ENCODE data around the gene UBE2E1.

Gene UBE2E1

DNA sequence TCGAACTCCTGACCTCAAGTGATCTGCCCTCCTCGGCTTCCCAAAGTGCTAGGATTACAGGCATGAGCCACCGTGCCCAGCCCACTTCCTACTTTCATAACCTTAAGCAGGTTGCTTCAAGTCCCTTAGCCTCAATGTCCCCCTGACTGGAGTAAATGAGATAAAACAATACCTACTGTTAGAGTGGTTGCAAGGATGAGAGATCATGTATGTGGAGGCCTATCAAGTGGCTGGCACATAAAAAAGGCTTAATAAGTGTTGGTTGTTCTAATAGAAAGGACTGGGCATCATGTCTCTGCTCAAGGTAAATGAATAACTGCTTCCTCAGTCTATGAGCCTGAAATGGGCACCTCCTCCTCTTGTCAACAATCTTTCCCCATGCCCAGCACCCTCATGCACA lies 25.9 kb upstream of the UBE2E1 start:
- Mint-ChIP-seq H3K4me1 (ENCODE audit: low read depth) (no peaks in the 10 kb centered on the region), H3K27ac (no peak overlapping the region), H3K27me3 (peaks cover 3% of the 10 kb centered on the region), H3K4me3 (no peak overlapping the region), H3K9me3 (no peaks in the 10 kb centered on the region), H3K36me3 (ENCODE audit: low read depth) (no peaks in the 10 kb centered on the region)
- intact Hi-C loops (cut with micrococcal nuclease) = no loop called here

DNA sequence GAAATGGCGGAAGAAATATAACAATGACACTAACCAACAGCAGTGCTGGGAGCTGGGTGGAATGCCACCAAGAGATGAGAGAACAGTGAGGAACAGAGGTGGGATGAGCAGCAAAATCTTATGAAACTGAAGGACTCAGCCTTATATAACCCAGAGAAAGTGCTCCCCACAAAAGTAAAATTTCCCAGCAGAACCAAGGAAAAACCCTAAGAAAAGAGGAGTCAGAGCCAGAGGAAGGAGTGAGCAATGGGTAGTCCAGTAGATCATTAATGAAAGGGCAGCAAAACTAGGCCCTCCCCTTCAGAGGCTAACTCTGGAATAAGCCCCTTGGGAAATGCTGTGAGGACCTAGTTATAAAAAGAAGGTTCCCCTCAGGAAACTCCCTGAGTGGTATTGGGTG lies 24.7 kb upstream of the UBE2E1 start:
- Mint-ChIP-seq H3K4me1 (ENCODE audit: low read depth) (no peaks in the 10 kb centered on the region), H3K9me3 (no peaks in the 10 kb centered on the region)

DNA sequence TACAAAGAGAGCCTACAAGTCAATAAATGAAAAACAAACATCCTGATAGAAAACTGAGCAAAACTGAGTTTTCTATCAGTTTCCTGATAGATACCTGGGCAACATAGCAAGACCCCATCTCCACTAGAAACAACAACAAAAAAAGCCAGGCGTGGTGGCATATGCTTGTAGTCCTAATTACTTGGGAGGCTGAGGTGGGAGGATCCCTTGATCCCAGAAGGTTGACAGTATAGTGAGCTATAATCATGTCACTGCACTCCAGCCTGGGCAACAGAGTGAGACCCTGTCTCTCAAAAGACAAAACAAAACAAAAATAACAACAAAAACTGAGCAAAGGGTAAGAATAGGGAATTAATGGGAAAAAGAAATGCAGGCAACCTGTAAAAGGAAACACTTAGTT lies 23.9 kb upstream of the UBE2E1 start:
- no peaks in the 10 kb centered on the region for H3K36me3 Mint-ChIP-seq (ENCODE audit: low read depth)
- H3K9me3 Mint-ChIP-seq = no peaks in the 10 kb centered on the region
- no peak overlapping the region for H3K27ac Mint-ChIP-seq
- no peaks in the 10 kb centered on the region for H3K4me1 Mint-ChIP-seq (ENCODE audit: low read depth)
- H3K4me3 Mint-ChIP-seq = no peak overlapping the region
- peaks cover 6% of the 10 kb centered on the region for H3K27me3 Mint-ChIP-seq
- intact Hi-C loops (cut with micrococcal nuclease) = no loop called here

More for the DNA sequence above, 24.7 kb upstream of the UBE2E1 start:
- Mint-ChIP-seq H3K27ac (no peak overlapping the region), H3K4me3 (no peak overlapping the region), H3K36me3 (ENCODE audit: low read depth) (no peaks in the 10 kb centered on the region), H3K27me3 (peaks cover 3% of the 10 kb centered on the region)
- intact Hi-C loops (cut with micrococcal nuclease) = no loop called here

DNA sequence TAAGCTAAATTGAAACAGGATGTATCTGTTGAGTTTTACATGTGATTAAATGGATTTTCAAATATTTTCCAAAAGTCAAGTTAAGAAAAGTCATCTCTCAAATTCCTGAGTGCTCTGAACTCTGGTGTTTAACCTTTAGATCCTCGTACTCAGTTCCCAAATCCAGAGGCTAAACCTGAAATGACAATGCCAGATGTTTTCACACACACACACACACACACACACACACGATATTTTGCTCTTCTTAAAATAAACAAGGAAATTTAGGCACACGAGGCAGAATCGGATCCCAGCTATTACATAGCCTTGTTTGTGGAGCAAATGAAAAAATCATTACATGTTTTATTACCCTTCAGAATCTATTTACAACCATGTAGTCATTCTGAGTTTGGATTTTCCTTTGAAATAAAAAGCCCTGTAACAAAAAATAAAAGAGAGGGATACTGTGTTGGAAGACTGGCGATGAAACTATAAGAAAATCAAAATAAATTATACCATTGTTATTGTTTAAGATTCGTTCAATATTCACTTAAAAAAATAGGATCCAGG lies 20.6 kb upstream of the UBE2E1 start:
- no peaks in the 10 kb centered on the region for H3K36me3 Mint-ChIP-seq (ENCODE audit: low read depth)
- intact Hi-C loops (cut with micrococcal nuclease) = no loop called here
- H3K4me1 Mint-ChIP-seq (ENCODE audit: low read depth) = no peaks in the 10 kb centered on the region
- H3K9me3 Mint-ChIP-seq = no peaks in the 10 kb centered on the region
- peaks cover 10% of the 10 kb centered on the region for H3K27me3 Mint-ChIP-seq
- no peak overlapping the region for H3K27ac Mint-ChIP-seq
- no peak overlapping the region for H3K4me3 Mint-ChIP-seq

DNA sequence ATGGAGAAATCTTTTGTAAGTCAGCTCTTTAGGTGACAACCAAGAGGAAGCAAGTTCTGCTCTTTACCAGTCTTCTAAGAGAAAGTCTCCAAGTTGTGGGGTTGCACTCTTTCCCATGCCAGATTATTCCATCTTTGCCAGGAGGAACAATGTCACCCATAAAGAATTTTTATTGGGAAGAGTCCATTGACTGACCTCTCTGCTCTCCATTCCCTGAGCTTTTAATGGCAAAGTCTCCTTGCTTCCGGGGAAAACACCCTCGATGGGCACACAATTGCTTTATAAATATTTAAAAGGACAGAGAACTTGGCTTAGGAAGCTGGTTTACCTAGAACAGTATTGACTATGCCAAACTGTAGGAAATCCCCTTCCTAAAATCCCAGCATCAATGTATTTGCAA lies 19.9 kb upstream of the UBE2E1 start:
- intact Hi-C loops (cut with micrococcal nuclease) = no loop called here
- Mint-ChIP-seq H3K27ac (no peak overlapping the region), H3K27me3 (peaks cover 10% of the 10 kb centered on the region), H3K4me1 (ENCODE audit: low read depth) (no peaks in the 10 kb centered on the region), H3K36me3 (ENCODE audit: low read depth) (no peaks in the 10 kb centered on the region), H3K4me3 (no peak overlapping the region), H3K9me3 (no peaks in the 10 kb centered on the region)

DNA sequence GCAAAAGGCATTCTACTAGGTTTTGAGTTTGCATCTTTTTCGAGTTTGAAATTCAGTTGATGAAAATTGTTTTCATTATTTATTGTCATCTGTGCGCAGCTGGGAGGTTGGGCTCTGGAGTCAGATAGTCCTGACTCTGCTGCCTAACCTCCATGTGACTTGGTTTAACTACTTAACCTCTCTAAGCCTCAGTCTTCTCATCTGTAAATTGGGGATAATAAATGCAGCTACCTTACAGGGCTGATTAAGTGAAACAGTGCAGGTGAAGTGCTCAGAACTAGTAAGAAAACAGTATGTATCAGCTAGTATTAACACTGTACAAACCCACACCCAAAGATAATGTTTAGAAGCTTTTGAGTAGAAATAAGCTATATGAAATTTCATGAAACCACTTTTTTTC lies 14.1 kb upstream of the UBE2E1 start:
- Mint-ChIP-seq H3K4me1 (ENCODE audit: low read depth) (no peaks in the 10 kb centered on the region), H3K27ac (no peak overlapping the region), H3K4me3 (no peak overlapping the region), H3K9me3 (no peaks in the 10 kb centered on the region), H3K36me3 (ENCODE audit: low read depth) (no peaks in the 10 kb centered on the region), H3K27me3 (peaks cover 13% of the 10 kb centered on the region)
- intact Hi-C loops (cut with micrococcal nuclease) = no loop called here

DNA sequence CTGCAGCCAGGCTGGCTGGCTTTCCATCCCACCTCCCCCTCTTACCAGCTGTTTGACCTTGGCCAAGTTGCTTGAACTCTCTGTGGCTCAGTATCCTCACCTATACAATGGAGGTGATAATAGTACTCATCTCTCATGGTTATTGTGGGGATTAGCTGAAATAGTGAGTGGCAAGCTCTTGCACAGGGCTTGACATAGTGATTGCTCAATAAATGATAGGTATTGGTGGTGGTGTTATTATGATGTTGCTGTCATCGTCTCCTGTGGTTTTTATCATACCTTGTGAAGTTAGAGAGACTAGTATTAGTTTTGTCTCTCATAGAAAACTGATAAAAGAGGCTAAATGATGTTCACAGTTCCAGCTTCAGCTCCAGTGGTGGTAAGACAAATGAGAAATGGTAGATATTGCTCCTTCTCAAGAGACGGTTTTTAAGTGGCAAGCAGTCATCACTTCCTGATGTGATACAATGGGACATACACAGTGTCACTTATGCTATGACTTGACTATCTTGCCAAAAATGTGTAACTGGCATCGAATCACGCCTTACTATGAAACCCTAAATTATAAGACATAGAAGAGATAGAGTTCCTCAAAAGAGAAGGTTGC lies 12.1 kb upstream of the UBE2E1 start:
- intact Hi-C loops (cut with micrococcal nuclease) = no loop called here
- no peak overlapping the region for H3K4me3 Mint-ChIP-seq
- peaks cover 15% of the 10 kb centered on the region for H3K4me1 Mint-ChIP-seq (ENCODE audit: low read depth)
- no peak overlapping the region for H3K27ac Mint-ChIP-seq
- H3K27me3 Mint-ChIP-seq = peaks cover 15% of the 10 kb centered on the region
- no peaks in the 10 kb centered on the region for H3K36me3 Mint-ChIP-seq (ENCODE audit: low read depth)
- no peaks in the 10 kb centered on the region for H3K9me3 Mint-ChIP-seq

DNA sequence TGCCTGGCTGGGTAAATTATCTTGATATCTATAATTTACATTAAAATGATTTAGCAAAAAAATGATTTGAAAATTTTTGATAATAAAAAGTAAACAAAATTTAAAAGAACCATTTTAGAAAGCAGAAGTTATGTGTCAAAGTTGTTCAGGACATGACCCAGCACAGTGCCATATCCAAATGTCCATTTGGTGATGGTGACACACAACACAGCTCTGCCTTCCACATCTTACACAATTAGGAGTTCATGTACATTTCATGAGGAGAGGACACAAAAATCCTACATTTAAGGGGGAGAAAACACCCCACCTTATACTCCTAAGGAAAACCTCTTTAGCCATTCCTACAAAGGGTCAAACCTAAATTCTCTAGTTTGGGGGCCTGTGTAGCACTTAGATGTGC lies 10.7 kb upstream of the UBE2E1 start:
- peaks cover 15% of the 10 kb centered on the region for H3K27me3 Mint-ChIP-seq
- intact Hi-C loops (cut with micrococcal nuclease) = no loop called here
- H3K36me3 Mint-ChIP-seq (ENCODE audit: low read depth) = no peaks in the 10 kb centered on the region
- peaks cover 15% of the 10 kb centered on the region for H3K4me1 Mint-ChIP-seq (ENCODE audit: low read depth)
- no peak overlapping the region for H3K27ac Mint-ChIP-seq
- no peak overlapping the region for H3K4me3 Mint-ChIP-seq
- no peaks in the 10 kb centered on the region for H3K9me3 Mint-ChIP-seq

DNA sequence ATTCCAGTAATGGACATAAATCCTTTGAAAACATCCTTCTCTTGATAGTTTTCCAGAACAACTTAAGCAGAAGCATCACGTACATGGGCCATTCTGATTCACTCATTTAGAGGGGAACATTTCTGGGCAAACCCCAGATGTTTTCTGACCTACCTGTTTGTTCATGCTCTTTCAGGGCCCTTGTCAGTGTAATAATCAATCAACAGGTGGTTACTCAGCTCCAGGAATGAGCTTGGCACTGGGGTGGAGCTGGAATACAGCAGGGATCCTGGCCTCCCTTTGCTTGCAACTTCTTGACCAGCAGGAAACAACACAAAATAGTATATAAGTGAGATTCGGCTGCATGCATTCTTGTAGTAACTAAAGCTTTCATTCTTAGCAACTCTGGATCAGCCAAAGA lies 9.2 kb upstream of the UBE2E1 start:
- Mint-ChIP-seq H3K4me1 (ENCODE audit: low read depth) (peaks cover 15% of the 10 kb centered on the region), H3K27ac (no peak overlapping the region), H3K9me3 (no peaks in the 10 kb centered on the region), H3K27me3 (peaks cover 13% of the 10 kb centered on the region), H3K4me3 (no peak overlapping the region), H3K36me3 (ENCODE audit: low read depth) (no peaks in the 10 kb centered on the region)
- intact Hi-C loops (cut with micrococcal nuclease) = no loop called here

DNA sequence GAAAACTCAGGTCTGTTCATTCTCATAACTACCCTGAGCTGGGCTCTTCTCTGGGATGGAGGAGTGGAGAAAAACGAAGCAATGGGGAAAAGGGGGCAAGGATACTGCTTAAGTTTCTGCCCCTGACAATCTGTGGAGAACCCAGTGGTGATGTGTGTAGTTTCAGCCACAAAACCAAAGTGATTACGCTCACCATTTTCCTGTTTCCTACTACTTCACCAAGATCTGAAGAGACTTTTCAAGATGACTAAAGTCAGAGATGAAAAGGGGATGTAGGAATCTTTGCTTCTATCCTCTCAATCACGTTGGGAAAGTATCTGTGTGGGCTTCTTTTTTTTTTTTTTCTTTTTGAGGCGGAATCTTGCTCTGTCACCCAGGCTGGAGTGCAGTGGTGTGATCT lies 8.3 kb upstream of the UBE2E1 start:
- intact Hi-C loops (cut with micrococcal nuclease) = no loop called here
- Mint-ChIP-seq H3K27me3 (peaks cover 13% of the 10 kb centered on the region), H3K4me3 (no peak overlapping the region)

DNA sequence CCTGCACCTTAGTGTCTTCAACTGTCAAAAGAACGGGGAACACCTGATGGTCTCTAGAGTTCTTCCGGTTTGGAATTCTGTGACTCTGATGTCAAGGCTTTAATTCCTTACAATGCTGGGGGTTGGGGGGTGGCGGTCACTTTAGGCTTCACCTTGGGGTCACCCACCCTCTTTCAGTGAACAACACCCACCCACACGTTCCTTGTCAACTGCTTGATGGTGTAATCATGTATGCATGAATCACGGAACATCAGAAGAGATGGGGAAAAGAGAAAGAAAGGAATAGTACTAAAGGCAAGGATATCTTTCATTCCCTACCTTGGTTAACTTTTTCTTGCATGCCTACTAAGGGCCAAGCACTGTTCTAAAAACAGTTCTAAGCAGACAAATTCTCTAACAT lies 7.3 kb upstream of the UBE2E1 start:
- H3K4me1 Mint-ChIP-seq (ENCODE audit: low read depth) = peaks cover 15% of the 10 kb centered on the region
- H3K36me3 Mint-ChIP-seq (ENCODE audit: low read depth) = no peaks in the 10 kb centered on the region
- peaks cover 13% of the 10 kb centered on the region for H3K27me3 Mint-ChIP-seq
- no peaks in the 10 kb centered on the region for H3K9me3 Mint-ChIP-seq
- intact Hi-C loops (cut with micrococcal nuclease) = no loop called here
- no peak overlapping the region for H3K4me3 Mint-ChIP-seq
- H3K27ac Mint-ChIP-seq = peak overlapping the region; percentile 60

More for the DNA sequence above, 8.3 kb upstream of the UBE2E1 start:
- H3K4me1 Mint-ChIP-seq (ENCODE audit: low read depth) = peaks cover 15% of the 10 kb centered on the region
- no peaks in the 10 kb centered on the region for H3K36me3 Mint-ChIP-seq (ENCODE audit: low read depth)
- no peaks in the 10 kb centered on the region for H3K9me3 Mint-ChIP-seq
- peak overlapping the region; percentile 60 for H3K27ac Mint-ChIP-seq

DNA sequence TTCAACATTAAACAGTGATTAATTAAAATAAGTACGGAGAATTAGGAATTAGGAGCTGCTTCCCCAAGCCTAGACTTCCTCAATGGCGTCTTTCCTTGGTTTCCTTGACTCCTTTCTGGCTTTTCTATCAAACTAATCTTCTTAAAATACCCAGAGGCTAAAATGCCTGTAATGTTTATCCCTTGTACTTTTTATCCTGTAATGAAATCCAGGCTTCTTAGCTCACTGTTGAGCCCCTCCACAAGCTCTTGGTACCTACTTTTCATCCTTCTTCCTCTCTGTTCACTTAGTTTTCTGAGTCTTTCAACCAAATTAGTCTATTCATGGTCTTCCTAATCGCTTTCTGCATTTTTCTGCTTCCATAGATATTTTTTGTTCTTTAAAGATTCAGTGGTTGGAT lies 6.9 kb upstream of the UBE2E1 start:
- H3K27me3 Mint-ChIP-seq = peaks cover 12% of the 10 kb centered on the region
- intact Hi-C loops (cut with micrococcal nuclease) = no loop called here
- H3K27ac Mint-ChIP-seq = no peak overlapping the region
- no peaks in the 10 kb centered on the region for H3K36me3 Mint-ChIP-seq (ENCODE audit: low read depth)
- no peaks in the 10 kb centered on the region for H3K9me3 Mint-ChIP-seq
- peaks cover 15% of the 10 kb centered on the region for H3K4me1 Mint-ChIP-seq (ENCODE audit: low read depth)
- no peak overlapping the region for H3K4me3 Mint-ChIP-seq

DNA sequence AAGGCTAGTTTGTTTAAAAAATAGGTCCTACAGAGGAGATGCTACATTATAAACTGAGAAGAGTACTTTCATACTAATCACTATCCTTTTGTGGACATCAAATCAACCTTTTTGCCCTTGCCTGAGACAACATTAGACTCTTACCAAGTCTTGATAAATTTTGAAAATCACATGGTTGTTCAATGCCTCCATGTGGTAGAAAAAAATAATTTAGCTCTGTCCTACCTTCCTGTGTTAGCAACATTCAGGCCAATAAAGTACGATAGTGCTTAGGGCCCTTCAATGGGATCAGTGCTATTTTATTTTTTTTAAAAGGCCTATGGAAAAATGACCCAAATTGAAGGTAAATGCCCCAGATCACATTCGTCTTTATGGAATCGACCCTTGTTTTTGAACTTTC lies 5.0 kb upstream of the UBE2E1 start:
- Mint-ChIP-seq H3K27ac (no peak overlapping the region), H3K9me3 (no peaks in the 10 kb centered on the region), H3K27me3 (peaks cover 14% of the 10 kb centered on the region), H3K36me3 (ENCODE audit: low read depth) (peaks cover 2% of the 10 kb centered on the region), H3K4me3 (no peak overlapping the region), H3K4me1 (ENCODE audit: low read depth) (peaks cover 21% of the 10 kb centered on the region)
- intact Hi-C loops (cut with micrococcal nuclease) = no loop called here

DNA sequence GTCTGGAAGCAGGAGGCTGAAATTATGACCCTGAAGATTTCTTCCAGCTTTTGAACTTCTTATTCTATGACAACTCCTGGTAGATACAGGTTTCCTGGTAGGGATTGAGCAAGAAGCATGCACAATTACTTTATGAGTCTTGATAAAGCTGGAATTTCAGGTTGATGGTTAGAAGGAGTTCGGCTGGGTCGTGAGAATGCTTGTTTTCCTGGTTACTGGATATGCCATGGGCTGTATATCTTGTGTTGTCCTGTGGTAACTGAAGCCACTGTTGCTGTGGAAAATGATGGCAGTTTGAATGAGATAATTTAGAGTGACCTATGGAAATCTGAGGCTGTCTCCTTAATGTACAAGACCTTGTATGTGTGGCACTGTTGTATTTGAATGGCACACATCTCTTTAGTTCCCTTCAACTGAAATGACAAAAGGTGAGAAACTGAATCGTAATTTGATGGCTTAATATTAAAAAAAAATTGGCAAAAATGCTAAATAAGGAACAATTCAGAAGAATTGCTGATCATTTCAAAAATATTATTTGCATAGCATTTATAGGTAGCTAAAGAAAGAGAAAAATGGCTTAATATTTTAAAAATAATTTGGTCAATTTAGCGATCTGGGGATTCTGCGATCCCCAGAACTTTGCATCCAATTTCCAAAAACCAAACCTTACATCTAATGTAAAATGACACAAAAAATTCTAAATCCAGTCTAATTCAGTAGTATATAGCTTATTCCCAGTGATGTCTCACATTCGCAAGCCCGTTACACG lies 1.1 kb upstream of the UBE2E1 start:
- no peak overlapping the region for H3K27ac Mint-ChIP-seq
- H3K27me3 Mint-ChIP-seq = peaks cover 3% of the 10 kb centered on the region
- no peaks in the 10 kb centered on the region for H3K9me3 Mint-ChIP-seq
- H3K4me1 Mint-ChIP-seq (ENCODE audit: low read depth) = peaks cover 36% of the 10 kb centered on the region
- H3K36me3 Mint-ChIP-seq (ENCODE audit: low read depth) = peaks cover 38% of the 10 kb centered on the region
- intact Hi-C loops (cut with micrococcal nuclease) = loop anchor here (5.0 kb wide), 1 partner anchor 57 kb away; no protein-coding TSS in a partner anchor
- H3K4me3 Mint-ChIP-seq = no peak overlapping the region
